Vagina (tissue), 2 donors: ENCODE results near the gene MFSD6L. TPM values are rescaled to one million over a fixed set of nuclear protein-coding genes. Genes with fewer than 3 reads are reported as not detected.

Experiments used
- DNase-seq, 2 donors: peaks; one replicate each; pipeline ENCODE4 v3.0.0-alpha.2; 2017; ENCODE audit errors: extremely low spot score in 2 of 2
- H3K27ac ChIP-seq: fragments of 200-600 bp; sonication (generic); one replicate; pipeline ENCODE4 v1.5.1; 2019
- H3K27me3 ChIP-seq: fragments of 200-600 bp; sonication (generic); one replicate; pipeline ENCODE4 v1.5.1; 2019
- H3K36me3 ChIP-seq, 2 donors: fragments of 200-600 bp; sonication (generic); one replicate each; pipeline ENCODE4 v1.5.1; 2017 to 2019
- H3K4me1 ChIP-seq: fragments of 200-600 bp; sonication (generic); one replicate; pipeline ENCODE4 v1.5.1; 2019
- H3K4me3 ChIP-seq, 2 donors: fragments of 200-600 bp; sonication (generic); 1 replicate in 1 of 2; 2 replicates in 1 of 2; pipeline ENCODE4 v1.5.1; 2016 to 2019
- H3K9me3 ChIP-seq: fragments of 200-600 bp; sonication (generic); one replicate; pipeline ENCODE4 v1.5.1; 2019
- CTCF ChIP-seq, 3 experiments: fragments of 450-650 bp in 2 of 3; fragments of 200-600 bp in 1 of 3; sonication (generic) in 1 of 3; IDR thresholded peaks; one replicate each; pipeline ENCODE4 v1.5.1; 2017 to 2019; ENCODE audit warnings: antibody characterized with exemption in 3 of 3, mild to moderate bottlenecking in 2 of 3, moderate library complexity in 2 of 3
- POLR2A ChIP-seq, 2 donors: fragments of 450-650 bp; IDR thresholded peaks; one replicate each; pipeline ENCODE4 v1.6.1; 2017; ENCODE audit warnings: antibody characterized with exemption in 2 of 2, mild to moderate bottlenecking in 2 of 2, moderate library complexity in 2 of 2
- POLR2AphosphoS5 ChIP-seq, 2 donors: sonication (generic); formaldehyde crosslinking; IDR thresholded peaks; one replicate each; pipeline ENCODE4 v1.9.0; 2017; ENCODE audit warnings: antibody characterized with exemption in 2 of 2, mild to moderate bottlenecking in 2 of 2, low read depth in 1 of 2; ENCODE audit not compliant: insufficient read depth in 1 of 2
- intact Hi-C: fragments of 100-400 bp; cut with DNase I; formaldehyde crosslinking; loops from one replicate; pipeline ENCODE4 v1.15.1; 2023
- total RNA-seq: library from RNA; depleted of rRNA; stranded (reverse); fragments of >200 nt; gene quantifications from one replicate; pipeline ENCODE4 v1.2.3, GENCODE V29; 2016

Gene MFSD6L
- total RNA-seq, 1 donor from 2014 or later, result not detected

- peak; percentile 32 to 92 for DNase-seq
- Histone ChIP-seq H3K36me3 (no peaks in the 10 kb centered on the region), H3K27me3 (no peaks in the 10 kb centered on the region), H3K4me1 (no peaks in the 10 kb centered on the region), H3K9me3 (no peaks in the 10 kb centered on the region), H3K27ac (no peak overlapping the region), H3K4me3 (no peak overlapping the region)
- intact Hi-C loops, result no loop called here
- TF ChIP-seq POLR2A (IDR thresholded peaks at IDR 0.05) (no peak), POLR2AphosphoS5 (IDR thresholded peaks at IDR 0.05; ENCODE audit: insufficient read depth in 1 of 2, low read depth in 1 of 2) (no peak), CTCF (IDR thresholded peaks at IDR 0.05) (no peak)
These were observed 22.4 kb upstream of the MFSD6L start for GRCh38 chr17:8821446-8822105.

- intact Hi-C loops, result no loop called here
- TF ChIP-seq POLR2AphosphoS5 (IDR thresholded peaks at IDR 0.05; ENCODE audit: insufficient read depth in 1 of 2, low read depth in 1 of 2), result no peak
- no peak for TF ChIP-seq POLR2A (IDR thresholded peaks at IDR 0.05)
- no peaks in the 10 kb centered on the region for H3K36me3 ChIP-seq
- no peaks in the 10 kb centered on the region for H3K27me3 ChIP-seq
- no peaks in the 10 kb centered on the region for H3K9me3 ChIP-seq
- H3K4me1 ChIP-seq, result no peaks in the 10 kb centered on the region
- no peak overlapping the region for H3K4me3 ChIP-seq
- no peak overlapping the region for H3K27ac ChIP-seq
- DNase-seq, result peak in 1 of 2 donors; percentile 67
These were observed 21.3 kb upstream of the MFSD6L start for GRCh38 chr17:8820311-8821010.

GRCh38 chr17:8818654-8819330, 19.6 kb upstream of the MFSD6L start:
- peak in 1 of 2 donors; percentile 61 for DNase-seq
- no peaks in the 10 kb centered on the region for H3K4me1 ChIP-seq
- no peaks in the 10 kb centered on the region for H3K36me3 ChIP-seq
- H3K27ac ChIP-seq, result no peak overlapping the region
- H3K27me3 ChIP-seq, result no peaks in the 10 kb centered on the region
- intact Hi-C loops, result no loop called here
- no peaks in the 10 kb centered on the region for H3K9me3 ChIP-seq
- H3K4me3 ChIP-seq, result no peak overlapping the region
- TF ChIP-seq POLR2A (IDR thresholded peaks at IDR 0.05), result no peak
- no peak for TF ChIP-seq POLR2AphosphoS5 (IDR thresholded peaks at IDR 0.05; ENCODE audit: insufficient read depth in 1 of 2, low read depth in 1 of 2)
- TF ChIP-seq CTCF (IDR thresholded peaks at IDR 0.05), result no peak

- no peak overlapping the region for H3K4me3 ChIP-seq
- intact Hi-C loops, result no loop called here
- H3K27me3 ChIP-seq, result no peaks in the 10 kb centered on the region
- H3K36me3 ChIP-seq, result no peaks in the 10 kb centered on the region
- H3K4me1 ChIP-seq, result no peaks in the 10 kb centered on the region
- no peak overlapping the region for H3K27ac ChIP-seq
- TF ChIP-seq POLR2AphosphoS5 (IDR thresholded peaks at IDR 0.05; ENCODE audit: insufficient read depth in 1 of 2, low read depth in 1 of 2), result no peak
- no peak for TF ChIP-seq CTCF (IDR thresholded peaks at IDR 0.05)
- TF ChIP-seq POLR2A (IDR thresholded peaks at IDR 0.05), result no peak
- DNase-seq, result peak in 1 of 2 donors; percentile 61
- no peaks in the 10 kb centered on the region for H3K9me3 ChIP-seq
These were observed 18.9 kb upstream of the MFSD6L start for GRCh38 chr17:8818047-8818446.

GRCh38 chr17:8806926-8807550, 7.9 kb upstream of the MFSD6L start:
- no peaks in the 10 kb centered on the region for H3K4me1 ChIP-seq
- TF ChIP-seq CTCF (IDR thresholded peaks at IDR 0.05) (no peak), POLR2AphosphoS5 (IDR thresholded peaks at IDR 0.05; ENCODE audit: insufficient read depth in 1 of 2, low read depth in 1 of 2) (no peak), POLR2A (IDR thresholded peaks at IDR 0.05) (no peak)
- no peaks in the 10 kb centered on the region for H3K27me3 ChIP-seq
- no peak for DNase-seq
- no peak overlapping the region for H3K27ac ChIP-seq
- H3K4me3 ChIP-seq, result no peak overlapping the region
- intact Hi-C loops, result no loop called here
- H3K36me3 ChIP-seq, result no peaks in the 10 kb centered on the region
- no peaks in the 10 kb centered on the region for H3K9me3 ChIP-seq
